ENCODE data around the gene SURF2.

DNA sequence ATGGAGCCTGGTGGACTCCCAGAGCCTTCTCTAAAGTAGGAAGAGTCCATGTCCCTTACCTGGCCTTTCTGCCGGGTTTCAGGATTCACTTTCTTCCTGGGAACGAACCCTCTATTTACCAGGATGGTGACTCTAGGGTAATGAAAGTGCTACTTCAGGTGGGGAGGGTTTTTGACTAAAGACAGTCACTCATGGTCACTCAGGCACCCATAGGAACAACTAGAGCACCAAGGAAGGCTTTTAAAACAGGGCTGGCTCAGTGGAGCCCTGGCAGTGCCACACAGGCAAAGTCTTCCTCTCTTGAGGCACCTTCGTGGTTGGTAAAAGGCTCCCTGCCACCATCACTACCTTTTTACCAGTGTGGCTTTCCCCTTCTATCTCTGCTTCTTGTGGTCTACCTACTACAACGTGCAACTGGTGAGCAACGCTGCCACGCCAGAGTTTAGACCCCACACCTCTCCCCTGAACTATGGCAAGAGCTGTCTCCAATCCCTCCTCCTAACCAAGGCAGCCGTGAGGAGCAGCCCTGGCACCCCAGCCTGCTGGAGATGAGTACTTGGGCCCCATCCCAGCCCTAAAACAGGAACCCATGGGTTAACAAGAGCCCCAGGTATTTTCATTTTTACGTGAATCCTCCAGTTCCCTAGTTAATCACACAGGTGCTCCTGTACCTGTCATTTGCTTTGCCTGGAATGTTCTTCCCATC lies 3.6 kb upstream of the SURF2 start:
- TF ChIP-seq, protein P1, sequence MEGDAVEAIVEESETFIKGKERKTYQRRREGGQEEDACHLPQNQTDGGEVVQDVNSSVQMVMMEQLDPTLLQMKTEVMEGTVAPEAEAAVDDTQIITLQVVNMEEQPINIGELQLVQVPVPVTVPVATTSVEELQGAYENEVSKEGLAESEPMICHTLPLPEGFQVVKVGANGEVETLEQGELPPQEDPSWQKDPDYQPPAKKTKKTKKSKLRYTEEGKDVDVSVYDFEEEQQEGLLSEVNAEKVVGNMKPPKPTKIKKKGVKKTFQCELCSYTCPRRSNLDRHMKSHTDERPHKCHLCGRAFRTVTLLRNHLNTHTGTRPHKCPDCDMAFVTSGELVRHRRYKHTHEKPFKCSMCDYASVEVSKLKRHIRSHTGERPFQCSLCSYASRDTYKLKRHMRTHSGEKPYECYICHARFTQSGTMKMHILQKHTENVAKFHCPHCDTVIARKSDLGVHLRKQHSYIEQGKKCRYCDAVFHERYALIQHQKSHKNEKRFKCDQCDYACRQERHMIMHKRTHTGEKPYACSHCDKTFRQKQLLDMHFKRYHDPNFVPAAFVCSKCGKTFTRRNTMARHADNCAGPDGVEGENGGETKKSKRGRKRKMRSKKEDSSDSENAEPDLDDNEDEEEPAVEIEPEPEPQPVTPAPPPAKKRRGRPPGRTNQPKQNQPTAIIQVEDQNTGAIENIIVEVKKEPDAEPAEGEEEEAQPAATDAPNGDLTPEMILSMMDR (IDR thresholded peaks at IDR 0.05), result no peak
- no peak for TF ChIP-seq POLR2A (IDR thresholded peaks at IDR 0.05)
- TF ChIP-seq EP300 (IDR thresholded peaks at IDR 0.05), result no peak
- no peak for TF ChIP-seq POLR2AphosphoS5 (IDR thresholded peaks at IDR 0.05)

Measured in sigmoid colon (tissue), 4 donors.